SHP77 (cell line): ENCODE results near the gene SMIM13.
A peak's percentile ranks its signal among the peaks of the same experiment; 100 is the strongest.

Experiments used
- DNase-seq, 2 experiments: peaks; one replicate each; lab custom pipeline; 2025; lab: John Stamatoyannopoulos, UW

Gene SMIM13

GRCh38 chr6:11121851-11122250 is 28.2 kb downstream of the SMIM13 start:
- no peak for DNase-seq

- no peak for DNase-seq
Observed at GRCh38 chr6:11122380-11122779, 28.7 kb downstream of the SMIM13 start.

- DNase-seq, result no peak
Observed at GRCh38 chr6:11123978-11124377, 30.3 kb downstream of the SMIM13 start.

GRCh38 chr6:11126876-11127275 is 33.2 kb downstream of the SMIM13 start:
- DNase-seq, result peak; percentile 10 to 18

- DNase-seq, result no peak
Observed at GRCh38 chr6:11128608-11129007, 35.0 kb downstream of the SMIM13 start.

- no peak for DNase-seq
Observed at GRCh38 chr6:11129908-11130565, 36.4 kb downstream of the SMIM13 start.

GRCh38 chr6:11130605-11131004 is 37.0 kb downstream of the SMIM13 start:
- no peak for DNase-seq

GRCh38 chr6:11132194-11132888 is 38.7 kb downstream of the SMIM13 start:
- no peak for DNase-seq

- no peak for DNase-seq
Observed at GRCh38 chr6:11133281-11133680, 39.6 kb downstream of the SMIM13 start.

GRCh38 chr6:11136809-11137208 is 43.2 kb downstream of the SMIM13 start:
- DNase-seq, result no peak

GRCh38 chr6:11139051-11139960 is 45.7 kb downstream of the SMIM13 start:
- no peak for DNase-seq

GRCh38 chr6:11140056-11140455 is 46.4 kb downstream of the SMIM13 start:
- DNase-seq, result no peak

- no peak for DNase-seq
Observed at GRCh38 chr6:11141295-11141694, 47.7 kb downstream of the SMIM13 start.

GRCh38 chr6:11142296-11143027 is 48.8 kb downstream of the SMIM13 start:
- DNase-seq, result no peak

GRCh38 chr6:11143394-11144371 is 50.0 kb downstream of the SMIM13 start:
- DNase-seq, result peak; percentile 20 to 76

GRCh38 chr6:11144393-11144851 is 50.8 kb downstream of the SMIM13 start:
- peak; percentile 69 to 77 for DNase-seq

GRCh38 chr6:11146117-11146826 is 52.6 kb downstream of the SMIM13 start:
- DNase-seq, result no peak

- no peak for DNase-seq
Observed at GRCh38 chr6:11149551-11149950, 55.9 kb downstream of the SMIM13 start.

- no peak for DNase-seq
Observed at GRCh38 chr6:11151488-11151887, 57.9 kb downstream of the SMIM13 start.

- DNase-seq, result no peak
Observed at GRCh38 chr6:11152581-11152980, 58.9 kb downstream of the SMIM13 start.
